LNCaP clone FGC (cell line): ENCODE data around the gene ARHGEF28.

Source experiments
- DNase-seq: peaks from one replicate; pipeline ENCODE4 v3.0.0-alpha.2; 2011; ENCODE audit warnings: low read depth
- H3K4me3 ChIP-seq: 2 replicates; pipeline ENCODE4 v1.5.1; 2011; ENCODE audit warnings: mild to moderate bottlenecking, low read depth, low read length, control low read depth
- TF ChIP-seq, protein P1 (sequence below): IDR thresholded peaks from 2 replicates; pipeline ENCODE4 v1.5.1; 2012; ENCODE audit warnings: mild to moderate bottlenecking; ENCODE audit not compliant: control insufficient read depth, insufficient read depth; ENCODE audit errors: extremely low read depth

ARHGEF28 gene

DNA sequence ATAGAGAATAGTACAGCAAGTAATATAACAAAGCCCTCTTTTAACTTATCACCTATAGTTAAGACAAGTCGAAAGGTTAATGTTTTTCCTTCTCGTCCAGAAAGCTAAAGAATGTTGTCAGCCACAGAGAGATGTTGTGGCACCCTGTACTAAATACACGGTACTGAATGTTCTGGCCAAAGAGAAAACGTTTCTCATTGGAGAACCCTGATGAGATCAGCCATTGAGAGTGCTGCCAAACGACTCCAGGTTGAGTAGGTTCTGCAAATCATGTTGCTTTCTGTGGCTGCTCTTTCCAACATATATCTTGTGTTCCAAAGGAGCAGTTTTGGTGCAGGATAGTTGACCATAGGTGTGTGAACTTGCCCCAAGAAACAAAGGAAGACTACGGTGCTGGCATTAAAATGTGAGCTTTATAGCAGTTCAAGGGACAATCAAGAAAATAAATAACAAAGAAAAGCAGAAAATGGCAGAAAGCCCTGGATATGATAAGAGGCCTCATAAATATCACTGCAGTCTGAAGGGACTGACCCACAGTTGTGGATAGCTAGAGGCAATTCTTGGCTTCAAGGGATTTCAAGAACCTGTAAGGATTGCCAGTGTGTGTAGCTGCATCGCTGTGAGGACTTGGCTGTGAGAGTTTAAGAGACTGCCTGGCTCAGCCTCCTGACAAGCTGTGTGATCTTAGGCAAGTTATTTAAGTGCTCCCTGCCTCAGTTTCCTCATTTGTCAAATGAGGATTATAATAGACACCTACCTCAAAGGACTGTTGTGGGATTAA, 102.7 kb downstream of the ARHGEF28 start:
- no peak overlapping the region for H3K4me3 ChIP-seq
- no peak for DNase-seq
- TF ChIP-seq, protein P1, sequence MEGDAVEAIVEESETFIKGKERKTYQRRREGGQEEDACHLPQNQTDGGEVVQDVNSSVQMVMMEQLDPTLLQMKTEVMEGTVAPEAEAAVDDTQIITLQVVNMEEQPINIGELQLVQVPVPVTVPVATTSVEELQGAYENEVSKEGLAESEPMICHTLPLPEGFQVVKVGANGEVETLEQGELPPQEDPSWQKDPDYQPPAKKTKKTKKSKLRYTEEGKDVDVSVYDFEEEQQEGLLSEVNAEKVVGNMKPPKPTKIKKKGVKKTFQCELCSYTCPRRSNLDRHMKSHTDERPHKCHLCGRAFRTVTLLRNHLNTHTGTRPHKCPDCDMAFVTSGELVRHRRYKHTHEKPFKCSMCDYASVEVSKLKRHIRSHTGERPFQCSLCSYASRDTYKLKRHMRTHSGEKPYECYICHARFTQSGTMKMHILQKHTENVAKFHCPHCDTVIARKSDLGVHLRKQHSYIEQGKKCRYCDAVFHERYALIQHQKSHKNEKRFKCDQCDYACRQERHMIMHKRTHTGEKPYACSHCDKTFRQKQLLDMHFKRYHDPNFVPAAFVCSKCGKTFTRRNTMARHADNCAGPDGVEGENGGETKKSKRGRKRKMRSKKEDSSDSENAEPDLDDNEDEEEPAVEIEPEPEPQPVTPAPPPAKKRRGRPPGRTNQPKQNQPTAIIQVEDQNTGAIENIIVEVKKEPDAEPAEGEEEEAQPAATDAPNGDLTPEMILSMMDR = no peak

DNA sequence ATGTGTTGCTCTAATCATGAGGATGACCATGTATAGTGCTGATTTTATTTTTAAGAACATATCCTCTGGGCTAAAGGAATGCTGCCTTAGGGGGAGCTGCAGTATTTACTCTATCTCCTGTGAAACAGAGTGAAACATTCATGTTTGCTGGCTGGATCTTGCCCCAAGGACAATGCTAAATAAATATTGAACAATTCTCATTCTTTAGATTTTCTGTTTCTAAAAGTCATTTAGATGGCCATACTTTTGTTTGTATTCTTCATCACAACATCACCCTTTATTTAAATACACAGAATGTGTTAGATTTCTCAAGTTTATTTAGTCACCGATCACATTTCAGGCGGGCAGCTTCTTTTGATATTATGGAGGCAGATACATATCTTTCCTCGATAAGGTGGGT, 103.3 kb downstream of the ARHGEF28 start:
- TF ChIP-seq, protein P1 = no peak
- no peak for DNase-seq
- H3K4me3 ChIP-seq = no peak overlapping the region

DNA sequence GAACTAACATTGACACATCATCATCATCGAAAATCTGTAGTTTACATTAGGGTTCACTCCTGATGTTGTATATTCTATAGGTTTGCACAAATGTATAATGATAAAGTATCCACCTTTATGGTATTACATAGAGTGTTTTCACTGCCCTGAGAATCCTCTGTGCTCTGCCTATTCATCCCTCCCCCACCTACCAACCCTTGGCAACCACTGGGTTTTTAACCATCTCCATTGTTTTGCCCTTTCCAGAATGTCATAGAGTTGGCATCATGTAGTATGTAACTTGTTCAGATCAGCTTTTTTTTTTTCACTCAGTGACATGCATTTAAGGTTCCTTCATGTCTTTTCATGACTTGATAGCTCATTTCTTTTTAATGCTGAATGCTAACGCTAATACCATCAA, 106.0 kb downstream of the ARHGEF28 start:
- H3K4me3 ChIP-seq = no peak overlapping the region
- DNase-seq = no peak
- TF ChIP-seq, protein P1 = no peak

DNA sequence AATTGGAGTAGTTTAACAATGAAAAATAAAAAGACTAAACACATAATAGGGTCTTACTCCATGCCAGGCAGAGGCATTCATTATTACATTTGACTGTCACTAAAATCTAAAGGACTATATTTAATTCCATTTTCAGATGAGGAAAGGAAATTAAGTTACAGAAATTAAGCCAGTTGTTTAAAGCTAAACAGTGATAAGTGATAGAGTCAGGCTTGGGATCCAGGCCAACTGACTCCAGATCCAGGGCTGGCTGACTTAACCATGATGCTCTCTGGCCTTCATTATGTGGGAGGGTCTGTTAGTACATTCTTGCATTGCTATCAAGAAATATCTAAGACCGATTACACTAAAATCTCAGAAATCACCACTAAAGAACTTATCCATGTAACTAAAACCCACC, 107.2 kb downstream of the ARHGEF28 start:
- TF ChIP-seq, protein P1 = no peak
- H3K4me3 ChIP-seq = no peak overlapping the region
- no peak for DNase-seq

DNA sequence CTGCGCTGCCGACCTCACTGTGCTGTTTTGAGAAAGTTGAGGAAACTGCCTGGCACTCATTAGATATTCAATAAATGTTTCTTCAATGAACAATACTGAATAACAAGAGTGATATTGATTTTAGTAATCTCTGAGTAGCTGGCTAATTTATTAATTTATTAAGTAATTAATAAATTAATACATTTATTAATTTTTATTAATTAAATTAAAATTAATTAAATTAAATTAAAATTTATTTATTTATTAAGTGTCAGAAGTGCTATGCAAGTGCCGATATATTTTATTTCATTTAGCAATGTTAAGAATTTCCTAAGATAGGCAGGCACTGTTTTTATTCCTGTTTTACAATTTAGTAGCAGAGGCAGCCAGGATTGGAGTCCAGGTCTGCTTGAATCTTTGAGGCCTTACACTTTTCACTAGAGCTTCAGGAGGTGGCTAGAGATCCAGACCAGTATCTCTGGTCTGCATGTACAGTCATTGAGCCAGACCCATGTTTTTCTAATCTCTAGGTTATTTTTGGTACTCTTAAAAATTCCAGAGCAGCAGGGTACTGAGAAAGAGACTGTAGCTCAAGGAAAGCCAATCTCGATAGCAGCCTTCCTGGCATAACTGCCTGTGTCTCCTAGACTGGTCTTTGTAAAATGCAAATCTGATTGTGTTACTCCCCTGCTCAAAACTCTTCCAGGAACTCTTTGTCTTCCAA, 109.2 kb downstream of the ARHGEF28 start:
- TF ChIP-seq, protein P1 = no peak
- no peak overlapping the region for H3K4me3 ChIP-seq
- DNase-seq = no peak

DNA sequence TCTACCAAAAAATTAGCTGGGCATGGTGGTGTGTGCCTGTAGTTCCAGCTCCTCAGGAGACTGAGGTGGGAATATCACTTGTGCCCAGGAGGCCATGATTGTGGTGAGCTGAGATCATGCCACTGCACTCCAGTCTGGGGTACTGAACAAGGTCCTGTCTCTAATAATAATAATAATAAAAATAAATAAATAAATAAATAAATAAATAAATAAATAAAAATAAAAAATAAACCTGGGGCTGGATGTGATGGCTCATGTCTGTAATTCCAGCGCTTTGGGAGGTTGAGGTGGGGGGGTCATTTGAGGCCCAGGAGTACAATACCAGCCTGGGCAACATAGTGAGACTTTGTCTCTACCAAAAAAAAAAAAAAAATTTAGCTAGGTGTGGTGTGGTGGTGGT, 113.7 kb downstream of the ARHGEF28 start:
- no peak for DNase-seq
- H3K4me3 ChIP-seq = no peak overlapping the region
- TF ChIP-seq, protein P1 = no peak
